Measurements from ENCODE around the gene RPTOR. TPM values are rescaled to one million over a fixed set of nuclear protein-coding genes. Genes with fewer than 3 reads are reported as not detected.

Gene RPTOR
- polyA plus RNA-seq, 1 of the 3 experiments (the other 2 are of a cell fraction), result 14.9 TPM

- DNase-seq, result peak; percentile 68
- Histone ChIP-seq H3K27me3 (ENCODE audit: insufficient read depth) (no peaks in the 10 kb centered on the region), H4K20me1 (ENCODE audit: insufficient read depth) (no peaks in the 10 kb centered on the region), H3K9me3 (no peaks in the 10 kb centered on the region), H3K4me3 (ENCODE audit: low read depth in 2 of 2, low read length in 1 of 2) (no peak overlapping the region), H3K36me3 (replicated peaks in 1 of 2; ENCODE audit: control insufficient read depth in 1 of 2, insufficient read depth in 2 of 2, low read length in 1 of 2) (no peaks in the 10 kb centered on the region), H3K4me2 (peak overlapping the region; percentile 52), H3K9ac (no peak overlapping the region), H3K79me2 (ENCODE audit: insufficient read depth) (peaks cover 44% of the 10 kb centered on the region), H3K4me1 (ENCODE audit: control insufficient read depth in 1 of 2, insufficient read depth in 2 of 2, low read depth in 1 of 2, low read length in 1 of 2) (peaks cover 13 to 44% of the 10 kb centered on the region in 2 experiments; a peak in 3 of 4 replicates), H3F3A (replicated peaks; ENCODE audit: insufficient read depth) (no peaks in the 10 kb centered on the region), H3K27ac (ENCODE audit: low read depth in 2 of 2, low read length in 1 of 2) (peak overlapping the region in 1 of 2 experiments; percentile 33; a peak in 1 of 4 replicates), H2AFZ (ENCODE audit: low read depth) (no peak overlapping the region; the same call in 1 of the 2 replicates), H3K9me2 (no peaks in the 10 kb centered on the region)
- no peak for TF ChIP-seq YY1 (IDR thresholded peaks at IDR 0.05; ENCODE audit: low read depth)
- 0 out of 2 replicates have a peak, but pooled peaks have one; percentile 31 for TF ChIP-seq TCF12 (IDR thresholded peaks at IDR 0.05)
- TF ChIP-seq ELF1 (IDR thresholded peaks at IDR 0.05), result no peak
- peak; percentile 46; the same call in 1 of the 2 replicates for TF ChIP-seq FOSL2 (IDR thresholded peaks at IDR 0.05; ENCODE audit: borderline replicate concordance, low read depth)
- TF ChIP-seq FOXM1 (IDR thresholded peaks at IDR 0.05; ENCODE audit: low read depth), result no peak
- TF ChIP-seq IRF3 (IDR thresholded peaks at IDR 0.05; ENCODE audit: low read depth, low read length), result no peak
- 74% methylated on average over 16 of the region's 16 CpGs for WGBS (ENCODE audit: low lambda C conversion rate)
- ChIA-PET CTCF (interaction anchor here (0.8 to 2.8 kb wide), 6 partner anchors 10 to 257 kb away, joined by 3 to 13 read pairs (median 5); no protein-coding TSS in a partner anchor), POLR2A (no interaction called here)
These were observed 180.2 kb downstream of the RPTOR start for GRCh38 chr17:80724775-80725266.

GRCh38 chr17:80725517-80725916 lies 180.9 kb downstream of the RPTOR start:
- peak overlapping the region; percentile 52; the same call in 1 of the 2 replicates for H3K4me2 ChIP-seq

More at GRCh38 chr17:80725517-80725916, 180.9 kb downstream of the RPTOR start:
- ChIA-PET CTCF (interaction anchor here (0.8 to 2.8 kb wide), 5 partner anchors 11 to 256 kb away, joined by 3 to 13 read pairs (median 5); no protein-coding TSS in a partner anchor), POLR2A (no interaction called here)
- Histone ChIP-seq H3K4me3 (ENCODE audit: low read depth in 2 of 2, low read length in 1 of 2) (no peak overlapping the region), H3K79me2 (ENCODE audit: insufficient read depth) (peaks cover 39% of the 10 kb centered on the region), H3K9ac (no peak overlapping the region), H3K9me2 (no peaks in the 10 kb centered on the region), H3K36me3 (replicated peaks in 1 of 2; ENCODE audit: control insufficient read depth in 1 of 2, insufficient read depth in 2 of 2, low read length in 1 of 2) (no peaks in the 10 kb centered on the region), H3F3A (replicated peaks; ENCODE audit: insufficient read depth) (no peaks in the 10 kb centered on the region), H2AFZ (ENCODE audit: low read depth) (no peak overlapping the region), H3K9me3 (no peaks in the 10 kb centered on the region), H3K27ac (ENCODE audit: low read depth in 2 of 2, low read length in 1 of 2) (peak overlapping the region; percentile 4 to 33; a peak in 2 of 4 replicates), H4K20me1 (ENCODE audit: insufficient read depth) (no peaks in the 10 kb centered on the region), H3K27me3 (ENCODE audit: insufficient read depth) (no peaks in the 10 kb centered on the region), H3K4me1 (ENCODE audit: control insufficient read depth in 1 of 2, insufficient read depth in 2 of 2, low read depth in 1 of 2, low read length in 1 of 2) (peaks cover 13 to 45% of the 10 kb centered on the region in 2 experiments; a peak in 3 of 4 replicates)
- DNase-seq, result peak; percentile 90
- TF ChIP-seq GATA2 (CRISPR knock-in tag; IDR thresholded peaks at IDR 0.05) (peak; percentile 93), RCOR1 (IDR thresholded peaks at IDR 0.05; ENCODE audit: low read length) (peak; percentile 96), FOXJ3 (CRISPR knock-in tag; IDR thresholded peaks at IDR 0.05) (0 out of 2 replicates have a peak, but pooled peaks have one; percentile 75), RAD21 (IDR thresholded peaks at IDR 0.05; ENCODE audit: low read length) (peak; percentile 7), EP300 (IDR thresholded peaks at IDR 0.05; ENCODE audit: borderline replicate concordance in 1 of 2, low read depth in 1 of 2, low read length in 1 of 2) (peak in 1 of 2 experiments; percentile 67; a peak in 1 of 4 replicates), RFX5 (IDR thresholded peaks at IDR 0.05; ENCODE audit: low read length) (no peak), SMC3 (IDR thresholded peaks at IDR 0.05; ENCODE audit: low read depth, low read length) (no peak)
- 67% methylated on average over 8 of the region's 8 CpGs for WGBS (ENCODE audit: low lambda C conversion rate)
